ENCODE data around the gene AGBL4. TPM values are rescaled to one million over a fixed set of nuclear protein-coding genes. Genes with fewer than 3 reads are reported as not detected.

Gene AGBL4
- total RNA-seq, 4 donors from 2014 or later, result 0.08 to 0.71 (median 0.60) TPM

DNA sequence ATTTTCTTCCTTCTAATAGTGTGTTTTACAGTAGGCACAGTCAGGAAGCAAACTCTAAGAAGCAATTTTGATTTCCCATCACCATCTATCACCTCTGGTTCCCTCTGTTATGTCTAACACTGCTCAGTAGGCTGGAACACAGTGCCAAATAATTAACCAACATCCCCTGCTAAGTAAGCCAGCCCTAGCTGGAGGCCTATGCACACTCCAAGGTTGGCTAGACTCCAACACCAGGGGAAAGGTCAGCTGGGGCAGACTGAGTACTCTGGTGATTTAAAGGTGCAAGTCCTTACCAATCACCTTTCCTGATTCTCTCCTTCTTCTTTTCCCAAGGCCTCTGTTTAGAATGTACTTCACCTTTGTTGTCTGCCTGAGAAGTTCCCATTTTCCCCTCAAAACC, 1200.6 kb downstream of the AGBL4 start:
- no peak for DNase-seq (ENCODE audit: low spot score in 2 of 2)
- no peak overlapping the region for H3K4me3 ChIP-seq (ENCODE audit: low read depth, poor library complexity, severe bottlenecking)
- intact Hi-C loops (cut with DNase I; ENCODE audit: low total_unique reads), result no loop called here
- no peak for TF ChIP-seq POLR2A (IDR thresholded peaks at IDR 0.05)
- TF ChIP-seq, protein P1, sequence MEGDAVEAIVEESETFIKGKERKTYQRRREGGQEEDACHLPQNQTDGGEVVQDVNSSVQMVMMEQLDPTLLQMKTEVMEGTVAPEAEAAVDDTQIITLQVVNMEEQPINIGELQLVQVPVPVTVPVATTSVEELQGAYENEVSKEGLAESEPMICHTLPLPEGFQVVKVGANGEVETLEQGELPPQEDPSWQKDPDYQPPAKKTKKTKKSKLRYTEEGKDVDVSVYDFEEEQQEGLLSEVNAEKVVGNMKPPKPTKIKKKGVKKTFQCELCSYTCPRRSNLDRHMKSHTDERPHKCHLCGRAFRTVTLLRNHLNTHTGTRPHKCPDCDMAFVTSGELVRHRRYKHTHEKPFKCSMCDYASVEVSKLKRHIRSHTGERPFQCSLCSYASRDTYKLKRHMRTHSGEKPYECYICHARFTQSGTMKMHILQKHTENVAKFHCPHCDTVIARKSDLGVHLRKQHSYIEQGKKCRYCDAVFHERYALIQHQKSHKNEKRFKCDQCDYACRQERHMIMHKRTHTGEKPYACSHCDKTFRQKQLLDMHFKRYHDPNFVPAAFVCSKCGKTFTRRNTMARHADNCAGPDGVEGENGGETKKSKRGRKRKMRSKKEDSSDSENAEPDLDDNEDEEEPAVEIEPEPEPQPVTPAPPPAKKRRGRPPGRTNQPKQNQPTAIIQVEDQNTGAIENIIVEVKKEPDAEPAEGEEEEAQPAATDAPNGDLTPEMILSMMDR (IDR thresholded peaks at IDR 0.05), result no peak

DNA sequence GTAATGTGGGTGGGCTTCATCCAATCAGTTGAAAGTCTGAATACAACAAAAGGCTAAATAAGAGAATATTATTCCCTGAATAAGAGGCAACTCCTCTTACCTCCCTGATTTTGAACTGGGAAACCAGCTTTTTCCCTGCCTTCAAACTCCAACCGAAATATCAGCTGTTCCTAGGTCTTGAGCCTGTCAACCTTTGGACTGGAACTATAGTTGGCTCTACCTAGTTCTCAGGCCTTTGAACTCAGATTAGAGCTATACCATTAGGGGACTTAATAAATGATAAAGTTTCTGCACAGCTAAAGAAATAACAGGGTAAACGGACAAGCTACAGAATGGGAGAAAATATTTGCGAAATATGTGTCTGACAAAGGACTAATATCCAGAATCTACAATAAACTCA, 1203.3 kb downstream of the AGBL4 start:
- 85 to 94% methylated on average over 3 of the region's 3 CpGs for WGBS, 2 donors
- H3K4me3 ChIP-seq (ENCODE audit: low read depth, poor library complexity, severe bottlenecking), result no peak overlapping the region
- TF ChIP-seq, protein P1 (IDR thresholded peaks at IDR 0.05), result no peak
- TF ChIP-seq POLR2A (IDR thresholded peaks at IDR 0.05), result no peak
- DNase-seq (ENCODE audit: low spot score in 2 of 2), result no peak
- intact Hi-C loops (cut with DNase I; ENCODE audit: low total_unique reads), result no loop called here

DNA sequence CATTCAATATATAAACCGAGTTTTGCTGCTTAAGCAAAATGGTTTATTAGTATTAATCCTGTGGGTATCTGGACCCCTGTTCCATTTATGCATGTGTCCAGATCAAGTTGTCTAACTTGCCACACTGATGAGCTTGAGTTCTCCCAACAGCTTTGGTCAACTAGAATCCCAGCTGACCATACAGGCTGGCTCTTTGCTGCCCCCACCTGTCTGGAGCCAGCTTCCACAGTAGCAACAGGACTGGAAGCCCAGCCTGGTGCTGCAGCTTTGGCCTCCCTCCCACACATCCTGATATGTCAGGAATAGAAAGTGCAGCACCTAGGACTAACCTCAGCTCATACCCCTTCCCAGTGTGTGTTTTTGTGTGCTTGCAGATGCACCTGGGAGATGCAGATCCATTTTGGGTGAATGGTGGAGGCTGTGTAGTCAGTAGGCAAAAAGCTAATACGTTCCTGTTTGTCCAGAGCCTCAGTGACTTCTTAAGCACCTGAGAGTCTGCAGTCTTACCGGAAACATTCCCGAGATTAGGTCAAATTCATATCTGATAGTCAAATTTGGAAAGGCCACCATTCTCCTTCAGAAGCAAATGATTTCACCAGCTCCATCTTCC, 1206.1 kb downstream of the AGBL4 start:
- peak in 1 of 2 donors; percentile 20 for DNase-seq (ENCODE audit: low spot score in 2 of 2)
- TF ChIP-seq, protein P1 (IDR thresholded peaks at IDR 0.05), result no peak
- TF ChIP-seq POLR2A (IDR thresholded peaks at IDR 0.05), result no peak
- WGBS, 2 donors, result 77 to 79% methylated on average over 4 of the region's 4 CpGs
- intact Hi-C loops (cut with DNase I; ENCODE audit: low total_unique reads), result no loop called here
- H3K4me3 ChIP-seq (ENCODE audit: low read depth, poor library complexity, severe bottlenecking), result no peak overlapping the region

DNA sequence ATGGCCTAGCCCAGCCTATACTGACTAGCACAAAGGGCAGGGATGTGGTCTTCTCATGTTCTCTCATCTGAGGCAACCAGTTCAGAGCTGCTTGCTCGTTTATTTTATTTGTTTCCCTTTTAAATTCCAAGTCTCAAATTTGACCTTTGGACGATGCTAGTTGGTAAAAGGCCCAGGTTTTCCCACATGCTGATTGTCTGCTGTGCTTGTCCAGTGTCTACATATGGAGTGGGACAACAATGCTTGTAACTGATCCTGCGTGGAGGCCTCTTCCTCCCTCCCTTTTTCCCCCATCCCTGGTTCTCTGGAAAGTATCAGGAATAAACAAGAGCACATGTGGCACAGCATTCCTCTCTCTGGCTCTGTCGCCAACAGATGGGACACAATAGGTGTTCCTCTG, 1213.0 kb downstream of the AGBL4 start:
- no peak overlapping the region for H3K4me3 ChIP-seq (ENCODE audit: low read depth, poor library complexity, severe bottlenecking)
- intact Hi-C loops (cut with DNase I; ENCODE audit: low total_unique reads), result no loop called here
- no peak for DNase-seq (ENCODE audit: low spot score in 2 of 2)
- 61 to 69% methylated on average over 4 of the region's 4 CpGs for WGBS, 2 donors
- no peak for TF ChIP-seq POLR2A (IDR thresholded peaks at IDR 0.05)
- TF ChIP-seq, protein P1 (IDR thresholded peaks at IDR 0.05), result no peak

DNA sequence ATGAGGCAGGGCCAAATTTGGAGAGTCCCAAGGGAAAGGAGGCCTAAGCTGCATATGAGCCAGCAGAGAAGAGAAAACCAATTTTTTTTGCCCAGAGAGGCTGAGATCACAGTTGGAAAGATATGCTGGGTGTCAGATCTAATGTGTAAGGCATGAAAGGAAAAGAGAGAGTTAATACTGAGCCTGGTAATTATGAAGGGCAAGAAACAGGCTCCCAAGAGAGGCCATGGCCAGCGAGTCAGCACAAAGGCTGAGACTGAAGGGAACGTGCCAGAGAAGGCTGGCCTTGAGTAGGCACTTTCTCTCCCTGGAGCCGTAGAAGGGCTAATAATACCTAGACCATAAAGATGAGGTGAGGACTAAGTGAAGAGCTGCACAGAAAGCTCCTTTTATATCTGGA, 1215.3 kb downstream of the AGBL4 start:
- WGBS, 2 donors, result 25 to 26% methylated on average over 3 of the region's 3 CpGs
- intact Hi-C loops (cut with DNase I; ENCODE audit: low total_unique reads), result no loop called here
- TF ChIP-seq POLR2A (IDR thresholded peaks at IDR 0.05), result no peak
- TF ChIP-seq, protein P1 (IDR thresholded peaks at IDR 0.05), result no peak
- DNase-seq (ENCODE audit: low spot score in 2 of 2), result no peak
- H3K4me3 ChIP-seq (ENCODE audit: low read depth, poor library complexity, severe bottlenecking), result no peak overlapping the region

Data from lower leg skin (tissue), 4 donors.